ENCODE data around the gene KMT2B. TPM values are rescaled to one million over a fixed set of nuclear protein-coding genes. Genes with fewer than 3 reads are reported as not detected.

The KMT2B gene
- total and polyA plus RNA-seq, 9 of the 15 experiments (the other 6 are each of a cell fraction or from before 2014, with no cell fraction given): 0.63 to 43.9 (median 8.1) TPM

DNA sequence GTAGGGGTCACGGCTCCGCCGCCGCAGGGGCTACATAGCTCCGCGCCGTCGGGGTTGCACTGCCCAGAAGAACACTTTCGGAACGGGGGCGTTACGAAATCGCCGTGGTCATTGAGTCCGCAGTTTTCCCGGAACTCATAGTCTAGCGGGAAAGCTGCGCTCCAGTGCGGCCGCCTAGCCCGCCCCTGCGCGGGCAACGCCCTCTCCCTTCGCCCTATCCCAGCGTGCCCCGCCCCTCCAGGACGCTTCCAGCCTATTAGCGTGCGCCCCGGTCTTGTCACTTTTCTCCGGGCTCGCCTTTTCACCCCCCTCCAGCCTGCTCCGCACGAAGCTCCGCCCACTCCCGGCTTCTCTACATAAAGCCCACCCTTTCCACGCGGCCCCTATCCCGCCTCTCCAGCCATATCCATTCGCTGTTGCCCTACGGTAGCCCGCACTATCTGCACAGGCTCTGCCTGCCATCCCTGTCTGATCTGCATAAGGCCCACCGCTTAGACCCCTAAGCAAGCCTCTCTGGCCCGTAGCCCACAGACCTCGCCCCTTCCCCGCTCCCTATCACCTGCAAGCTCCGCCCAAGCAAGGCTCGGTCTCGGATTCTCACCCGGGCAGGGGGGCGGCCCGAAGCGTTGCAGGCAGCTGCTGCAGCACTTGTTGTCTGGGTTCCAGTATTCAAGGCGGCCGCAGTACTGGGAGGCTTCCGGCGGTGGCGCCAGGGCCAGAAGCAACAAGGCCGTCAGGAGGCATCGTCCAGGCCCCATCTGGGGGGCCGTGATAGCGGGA, 22.8 kb downstream of the KMT2B start (continued):
- no peak for TF ChIP-seq NEUROD1 (IDR thresholded peaks at IDR 0.05; ENCODE audit: borderline replicate concordance, low read depth, low read length, partially characterized antibody)
- peak; percentile 81 for TF ChIP-seq EP400 (IDR thresholded peaks at IDR 0.05)
- no peak for TF ChIP-seq ZNF384 (IDR thresholded peaks at IDR 0.05; ENCODE audit: low read depth, low read length)
- no peak for TF ChIP-seq STAT5A (IDR thresholded peaks at IDR 0.05; ENCODE audit: borderline replicate concordance, low read length)
- no peak for TF ChIP-seq HMG20A (CRISPR knock-in tag; conservative IDR thresholded peaks at IDR 0.05)
- TF ChIP-seq GATAD2B (IDR thresholded peaks at IDR 0.05; ENCODE audit: borderline replicate concordance): no peak
- TF ChIP-seq, protein P1, sequence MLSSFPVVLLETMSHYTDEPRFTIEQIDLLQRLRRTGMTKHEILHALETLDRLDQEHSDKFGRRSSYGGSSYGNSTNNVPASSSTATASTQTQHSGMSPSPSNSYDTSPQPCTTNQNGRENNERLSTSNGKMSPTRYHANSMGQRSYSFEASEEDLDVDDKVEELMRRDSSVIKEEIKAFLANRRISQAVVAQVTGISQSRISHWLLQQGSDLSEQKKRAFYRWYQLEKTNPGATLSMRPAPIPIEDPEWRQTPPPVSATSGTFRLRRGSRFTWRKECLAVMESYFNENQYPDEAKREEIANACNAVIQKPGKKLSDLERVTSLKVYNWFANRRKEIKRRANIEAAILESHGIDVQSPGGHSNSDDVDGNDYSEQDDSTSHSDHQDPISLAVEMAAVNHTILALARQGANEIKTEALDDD (IDR thresholded peaks at IDR 0.05): no peak
- TF ChIP-seq, protein P2, sequence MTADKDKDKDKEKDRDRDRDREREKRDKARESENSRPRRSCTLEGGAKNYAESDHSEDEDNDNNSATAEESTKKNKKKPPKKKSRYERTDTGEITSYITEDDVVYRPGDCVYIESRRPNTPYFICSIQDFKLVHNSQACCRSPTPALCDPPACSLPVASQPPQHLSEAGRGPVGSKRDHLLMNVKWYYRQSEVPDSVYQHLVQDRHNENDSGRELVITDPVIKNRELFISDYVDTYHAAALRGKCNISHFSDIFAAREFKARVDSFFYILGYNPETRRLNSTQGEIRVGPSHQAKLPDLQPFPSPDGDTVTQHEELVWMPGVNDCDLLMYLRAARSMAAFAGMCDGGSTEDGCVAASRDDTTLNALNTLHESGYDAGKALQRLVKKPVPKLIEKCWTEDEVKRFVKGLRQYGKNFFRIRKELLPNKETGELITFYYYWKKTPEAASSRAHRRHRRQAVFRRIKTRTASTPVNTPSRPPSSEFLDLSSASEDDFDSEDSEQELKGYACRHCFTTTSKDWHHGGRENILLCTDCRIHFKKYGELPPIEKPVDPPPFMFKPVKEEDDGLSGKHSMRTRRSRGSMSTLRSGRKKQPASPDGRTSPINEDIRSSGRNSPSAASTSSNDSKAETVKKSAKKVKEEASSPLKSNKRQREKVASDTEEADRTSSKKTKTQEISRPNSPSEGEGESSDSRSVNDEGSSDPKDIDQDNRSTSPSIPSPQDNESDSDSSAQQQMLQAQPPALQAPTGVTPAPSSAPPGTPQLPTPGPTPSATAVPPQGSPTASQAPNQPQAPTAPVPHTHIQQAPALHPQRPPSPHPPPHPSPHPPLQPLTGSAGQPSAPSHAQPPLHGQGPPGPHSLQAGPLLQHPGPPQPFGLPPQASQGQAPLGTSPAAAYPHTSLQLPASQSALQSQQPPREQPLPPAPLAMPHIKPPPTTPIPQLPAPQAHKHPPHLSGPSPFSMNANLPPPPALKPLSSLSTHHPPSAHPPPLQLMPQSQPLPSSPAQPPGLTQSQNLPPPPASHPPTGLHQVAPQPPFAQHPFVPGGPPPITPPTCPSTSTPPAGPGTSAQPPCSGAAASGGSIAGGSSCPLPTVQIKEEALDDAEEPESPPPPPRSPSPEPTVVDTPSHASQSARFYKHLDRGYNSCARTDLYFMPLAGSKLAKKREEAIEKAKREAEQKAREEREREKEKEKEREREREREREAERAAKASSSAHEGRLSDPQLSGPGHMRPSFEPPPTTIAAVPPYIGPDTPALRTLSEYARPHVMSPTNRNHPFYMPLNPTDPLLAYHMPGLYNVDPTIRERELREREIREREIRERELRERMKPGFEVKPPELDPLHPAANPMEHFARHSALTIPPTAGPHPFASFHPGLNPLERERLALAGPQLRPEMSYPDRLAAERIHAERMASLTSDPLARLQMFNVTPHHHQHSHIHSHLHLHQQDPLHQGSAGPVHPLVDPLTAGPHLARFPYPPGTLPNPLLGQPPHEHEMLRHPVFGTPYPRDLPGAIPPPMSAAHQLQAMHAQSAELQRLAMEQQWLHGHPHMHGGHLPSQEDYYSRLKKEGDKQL (CRISPR knock-in tag; IDR thresholded peaks at IDR 0.05; ENCODE audit: borderline replicate concordance): no peak
- TF ChIP-seq RFX7 (CRISPR knock-in tag; IDR thresholded peaks at IDR 0.05): 0 out of 2 replicates have a peak, but pooled peaks have one; percentile 16
- TF ChIP-seq TAL1 (IDR thresholded peaks at IDR 0.05): peak; percentile 53
- no peak for TF ChIP-seq FOXM1 (IDR thresholded peaks at IDR 0.05; ENCODE audit: low read depth)
- TF ChIP-seq FOXM1 (CRISPR knock-in tag; IDR thresholded peaks at IDR 0.05; ENCODE audit: low read depth): no peak
- peak; percentile 33 for TF ChIP-seq ZBTB7A (IDR thresholded peaks at IDR 0.05; ENCODE audit: borderline replicate concordance, control insufficient read depth, low read depth, low read length)
- no peak for TF ChIP-seq BRF2 (IDR thresholded peaks at IDR 0.05; ENCODE audit: borderline replicate concordance, insufficient read depth, insufficient read length)
- no peak for TF ChIP-seq TSC22D4 (tag; IDR thresholded peaks at IDR 0.05)
- TF ChIP-seq SRSF3 (IDR thresholded peaks at IDR 0.05; ENCODE audit: insufficient read depth, low read length): no peak
- TF ChIP-seq ZNF239 (CRISPR knock-in tag; IDR thresholded peaks at IDR 0.05): no peak
- TF ChIP-seq LARP7 (IDR thresholded peaks at IDR 0.05): 0 out of 2 replicates have a peak, but pooled peaks have one; percentile 35
- TF ChIP-seq OTX1 (CRISPR knock-in tag; IDR thresholded peaks at IDR 0.05): no peak
- peak; percentile 87 for TF ChIP-seq POLR2A (conservative IDR thresholded peaks at IDR 0.05)
- TF ChIP-seq, protein P3, sequence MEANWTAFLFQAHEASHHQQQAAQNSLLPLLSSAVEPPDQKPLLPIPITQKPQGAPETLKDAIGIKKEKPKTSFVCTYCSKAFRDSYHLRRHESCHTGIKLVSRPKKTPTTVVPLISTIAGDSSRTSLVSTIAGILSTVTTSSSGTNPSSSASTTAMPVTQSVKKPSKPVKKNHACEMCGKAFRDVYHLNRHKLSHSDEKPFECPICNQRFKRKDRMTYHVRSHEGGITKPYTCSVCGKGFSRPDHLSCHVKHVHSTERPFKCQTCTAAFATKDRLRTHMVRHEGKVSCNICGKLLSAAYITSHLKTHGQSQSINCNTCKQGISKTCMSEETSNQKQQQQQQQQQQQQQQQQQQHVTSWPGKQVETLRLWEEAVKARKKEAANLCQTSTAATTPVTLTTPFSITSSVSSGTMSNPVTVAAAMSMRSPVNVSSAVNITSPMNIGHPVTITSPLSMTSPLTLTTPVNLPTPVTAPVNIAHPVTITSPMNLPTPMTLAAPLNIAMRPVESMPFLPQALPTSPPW (CRISPR knock-in tag; IDR thresholded peaks at IDR 0.05): peak; percentile 97

Data from K562 (cell line).